Ramos (cell line): ENCODE results near the gene BTBD1.
"Not testable (repeated sequence)": the region's sequence is repeated elsewhere in the genome, so short reads cannot be mapped to it uniquely, and the experiment has no call there.

Experiments used
- in situ Hi-C: fragments of 300-500 bp; cut with MboI; formaldehyde crosslinking; loops from one replicate; pipeline ENCODE4 v1.14.3; 2022; ENCODE audit warnings: low sequenced_read_pairs; ENCODE audit not compliant: unreplicated experiment

The BTBD1 gene

GRCh38 chr15:83062768-83063180 lies 4.3 kb downstream of the BTBD1 start:
- in situ Hi-C loops, result no loop called here

- in situ Hi-C loops, result no loop called here
Observed at GRCh38 chr15:83061680-83062079, 5.4 kb downstream of the BTBD1 start.

GRCh38 chr15:83057696-83058376 lies 9.2 kb downstream of the BTBD1 start:
- in situ Hi-C loops, result no loop called here

GRCh38 chr15:83057002-83057401 lies 10.1 kb downstream of the BTBD1 start:
- in situ Hi-C loops, result no loop called here

- in situ Hi-C loops, result no loop called here
Observed at GRCh38 chr15:83053151-83053550, 13.9 kb downstream of the BTBD1 start.

GRCh38 chr15:83046558-83047127 lies 20.4 kb downstream of the BTBD1 start:
- in situ Hi-C loops, result no loop called here

- in situ Hi-C loops, result no loop called here
Observed at GRCh38 chr15:83044156-83044555, 22.9 kb downstream of the BTBD1 start.

GRCh38 chr15:83039206-83039605 lies 27.8 kb downstream of the BTBD1 start:
- in situ Hi-C loops, result no loop called here

GRCh38 chr15:83036253-83036652 lies 30.8 kb downstream of the BTBD1 start:
- in situ Hi-C loops, result no loop called here

- in situ Hi-C loops, result not testable (repeated sequence)
Observed at GRCh38 chr15:83031234-83031633, 35.8 kb downstream of the BTBD1 start.

- in situ Hi-C loops, result no loop called here
Observed at GRCh38 chr15:83030021-83030420, 37.0 kb downstream of the BTBD1 start.

- in situ Hi-C loops, result no loop called here
Observed at GRCh38 chr15:83018436-83018835, 48.6 kb downstream of the BTBD1 start.

GRCh38 chr15:83016906-83017305 lies 50.1 kb downstream of the BTBD1 start:
- in situ Hi-C loops, result no loop called here

- in situ Hi-C loops, result no loop called here
Observed at GRCh38 chr15:83015361-83015760, 51.7 kb downstream of the BTBD1 start.

- in situ Hi-C loops, result no loop called here
Observed at GRCh38 chr15:83014205-83014653, 52.8 kb downstream of the BTBD1 start.

GRCh38 chr15:83012636-83013035 lies 54.4 kb downstream of the BTBD1 start:
- in situ Hi-C loops, result no loop called here

GRCh38 chr15:83012076-83012426 lies 55.0 kb downstream of the BTBD1 start:
- in situ Hi-C loops, result no loop called here

- in situ Hi-C loops, result no loop called here
Observed at GRCh38 chr15:83011271-83012075, 55.6 kb downstream of the BTBD1 start, which contains the start of gene C15orf40. Gene C15orf40, minus strand, starts transcription at chr15:83011639. Its CDS starts 32 bp downstream, at chr15:83011607.

- in situ Hi-C loops, result no loop called here
Observed at GRCh38 chr15:83010709-83011270, 56.3 kb downstream of the BTBD1 start.

- in situ Hi-C loops, result loop anchor here (10.0 kb wide), 2 partner anchors 146 to 466 kb away; no protein-coding TSS in a partner anchor
Observed at GRCh38 chr15:83000672-83001031, 66.4 kb downstream of the BTBD1 start.
